ENCODE results near the gene CFAP210. TPM values are rescaled to one million over a fixed set of nuclear protein-coding genes. Genes with fewer than 3 reads are reported as not detected.

The CFAP210 gene
- total and polyA plus RNA-seq, 9 of the 15 experiments (the other 6 are each of a cell fraction or from before 2014, with no cell fraction given): 0.75 to 3.6 (median 1.3) TPM

DNA sequence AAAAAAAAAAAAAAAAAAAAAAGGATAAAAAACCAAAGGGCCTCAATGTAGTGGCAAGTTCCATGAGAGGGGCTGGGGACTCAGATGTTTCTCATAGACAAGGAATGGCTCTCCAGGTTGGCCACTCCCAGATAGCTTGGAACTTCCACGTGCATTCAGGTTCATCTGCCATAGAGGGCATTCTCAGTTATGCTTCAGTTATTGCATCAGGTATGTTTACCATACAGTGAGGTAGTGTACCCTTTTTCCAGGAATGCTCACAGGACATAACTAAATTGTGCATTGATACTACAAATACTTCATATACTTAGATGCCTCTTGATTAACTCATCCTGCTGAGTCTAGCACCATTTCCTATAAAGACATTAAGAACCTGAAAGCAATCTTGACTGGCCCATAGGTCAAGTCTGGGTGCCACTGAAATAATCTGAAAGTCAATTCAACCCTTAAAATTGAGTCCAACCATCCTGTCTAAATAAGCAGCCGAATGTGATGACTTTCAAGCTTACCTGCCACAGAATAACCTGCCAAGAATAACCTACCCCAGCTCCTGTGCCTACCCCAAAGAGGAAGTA lies 24.8 kb upstream of the CFAP210 start:
- intact Hi-C loops (cut with micrococcal nuclease): no loop called here
- Histone ChIP-seq H3K4me2 (ENCODE audit: insufficient read depth, low read length) (no peak overlapping the region), H4K20me1 (replicated peaks; ENCODE audit: control insufficient read depth, insufficient read depth, low read length) (no peaks in the 10 kb centered on the region), H3K4me1 (replicated peaks in 1 of 2; ENCODE audit: control insufficient read depth in 2 of 2, insufficient read depth in 2 of 2, low read length in 2 of 2) (peaks cover 18 to 38% of the 10 kb centered on the region in 2 experiments), H3K9me1 (ENCODE audit: control insufficient read depth, insufficient read depth, low read length) (no peaks in the 10 kb centered on the region), H2AFZ (ENCODE audit: low read depth, low read length) (no peak overlapping the region), H3K9ac (ENCODE audit: insufficient read depth in 1 of 2, low read depth in 2 of 2, low read length in 2 of 2) (no peak overlapping the region), H3K9me3 (replicated peaks; ENCODE audit: control insufficient read depth, insufficient read depth, low read depth, low read length) (no peaks in the 10 kb centered on the region), H3K27ac (ENCODE audit: extremely low read depth, low read depth, low read length) (no peak overlapping the region), H3K79me2 (ENCODE audit: control insufficient read depth, insufficient read depth, low read length) (no peaks in the 10 kb centered on the region), H3K27me3 (ENCODE audit: control insufficient read depth in 2 of 2, insufficient read depth in 2 of 2, low read length in 2 of 2) (no peaks in the 10 kb centered on the region), H3K36me3 (ENCODE audit: control insufficient read depth, insufficient read depth, low read length) (no peaks in the 10 kb centered on the region), H3K4me3 (no peak overlapping the region)
- WGBS (ENCODE audit: insufficient coverage, low coverage, missing lambda C conversion rate): 48% methylated on average over 2 of the region's 2 CpGs
- BruUV-seq (replicated peaks): no TSS peak
- ChIA-PET POLR2A (interaction anchor here (1.3 to 1.6 kb wide), 3 partner anchors 8 to 18 kb away, joined by 4 to 6 read pairs (median 5); no protein-coding TSS in a partner anchor), CTCF (ENCODE audit: low intra/inter-chr PET ratio) (no interaction called here)
- DNase-seq (ENCODE audit: extremely low read depth in 1 of 4, low spot score in 3 of 4) (no peak), FAIRE-seq (no peak), ATAC-seq (no peak)
- no peak for TF ChIP-seq MAZ (CRISPR knock-in tag; conservative IDR thresholded peaks at IDR 0.05 in 1 of 2, IDR thresholded peaks at IDR 0.05 in 1 of 2)
- peak; percentile 33; the same call in 1 of the 2 replicates for TF ChIP-seq MYC (IDR thresholded peaks at IDR 0.05; ENCODE audit: low read depth, low read length)
- TF ChIP-seq MYC (CRISPR knock-in tag; IDR thresholded peaks at IDR 0.05; ENCODE audit: borderline replicate concordance, low read depth): no peak
- TF ChIP-seq CTBP1 (IDR thresholded peaks at IDR 0.05; ENCODE audit: borderline replicate concordance): peak; percentile 19; the same call in 1 of the 2 replicates
- peak; percentile 59; the same call in 1 of the 2 replicates for TF ChIP-seq CEBPG (CRISPR knock-in tag; IDR thresholded peaks at IDR 0.05)
- peak in 1 of 2 experiments; percentile 59; a peak in 2 of 4 replicates for TF ChIP-seq CEBPG (tag; conservative IDR thresholded peaks at IDR 0.05 in 1 of 2, IDR thresholded peaks at IDR 0.05 in 1 of 2)
- TF ChIP-seq CXXC5 (CRISPR knock-in tag; IDR thresholded peaks at IDR 0.05): 0 out of 2 replicates have a peak, but pooled peaks have one; percentile 8
- peak; percentile 36; the same call in 1 of the 2 replicates for TF ChIP-seq L3MBTL2 (IDR thresholded peaks at IDR 0.05)
- peak; percentile 31; the same call in 1 of the 2 replicates for TF ChIP-seq EP400 (IDR thresholded peaks at IDR 0.05)
- no peak for TF ChIP-seq ZNF584 (CRISPR knock-in tag; IDR thresholded peaks at IDR 0.05; ENCODE audit: low read depth)
- peak; percentile 27 to 34; a peak in 2 of 4 replicates for TF ChIP-seq TRIM24 (IDR thresholded peaks at IDR 0.05)
- in situ Hi-C loops (cut with MboI): no loop called here
